GM19239 (cell line): ENCODE data around the gene CHL1.

ENCODE experiments used
- DNase-seq: peaks from one replicate; pipeline ENCODE4 v3.0.0; 2011; ENCODE audit warnings: low spot score; ENCODE audit not compliant: insufficient read length
- FAIRE-seq: peaks from 2 replicates; lab custom pipeline; 2011; peaks lifted over from hg19 to GRCh38; lab: Jason Lieb, UNC

CHL1 gene

DNA sequence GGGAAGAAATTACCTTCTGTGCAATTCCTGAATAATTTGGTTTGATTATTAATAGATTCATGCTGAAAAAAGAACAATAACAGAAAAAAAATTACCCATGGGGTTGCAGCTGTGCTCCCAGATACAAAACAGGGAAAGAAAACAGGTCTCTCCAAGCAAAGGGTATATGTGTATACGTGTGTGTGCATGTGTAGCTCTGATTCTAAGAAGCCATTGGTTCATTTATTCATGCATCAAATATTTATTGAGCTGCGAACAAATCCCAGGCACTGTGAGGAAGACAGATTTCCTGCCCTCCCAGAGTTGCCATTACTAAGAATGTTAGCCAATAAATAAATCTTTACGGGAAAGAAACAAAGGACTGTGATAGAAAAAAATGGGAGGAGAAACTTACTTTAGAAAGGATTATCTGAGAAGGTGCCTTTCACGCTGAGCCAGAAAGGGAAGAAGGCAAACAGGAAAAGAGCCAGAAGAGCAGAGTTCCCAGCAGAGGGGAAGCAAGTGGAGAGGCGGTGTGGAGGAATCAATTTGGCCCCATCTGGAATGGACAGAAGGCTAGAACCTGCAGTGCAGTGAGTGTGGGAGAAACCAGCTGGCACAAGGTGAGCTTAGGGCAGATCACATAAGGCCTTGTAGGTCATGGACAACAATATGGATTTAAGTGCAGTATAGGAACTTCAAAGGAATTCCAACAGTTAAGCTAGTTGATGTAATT, 20.7 kb downstream of the CHL1 start:
- FAIRE-seq (peak; percentile 63), DNase-seq (no peak)

DNA sequence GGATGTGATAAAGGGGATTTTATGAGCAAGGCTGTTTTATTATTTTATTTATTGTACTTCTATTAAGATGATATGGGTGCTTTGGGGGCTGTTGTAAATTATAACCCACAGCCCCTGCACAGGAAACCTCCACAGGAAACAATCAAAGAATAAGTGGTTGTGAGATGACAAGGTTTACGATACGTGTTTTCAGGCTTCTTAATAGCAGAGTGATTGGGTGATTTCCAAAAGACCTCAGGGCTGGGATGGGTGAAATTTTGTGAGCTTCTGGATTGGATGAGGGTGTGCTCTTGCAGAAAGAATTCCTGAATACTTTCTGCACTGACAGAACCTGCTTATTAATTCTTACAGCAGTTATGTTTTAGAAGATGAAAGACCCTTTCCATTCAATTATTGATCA, 21.4 kb downstream of the CHL1 start:
- no peak for FAIRE-seq

DNA sequence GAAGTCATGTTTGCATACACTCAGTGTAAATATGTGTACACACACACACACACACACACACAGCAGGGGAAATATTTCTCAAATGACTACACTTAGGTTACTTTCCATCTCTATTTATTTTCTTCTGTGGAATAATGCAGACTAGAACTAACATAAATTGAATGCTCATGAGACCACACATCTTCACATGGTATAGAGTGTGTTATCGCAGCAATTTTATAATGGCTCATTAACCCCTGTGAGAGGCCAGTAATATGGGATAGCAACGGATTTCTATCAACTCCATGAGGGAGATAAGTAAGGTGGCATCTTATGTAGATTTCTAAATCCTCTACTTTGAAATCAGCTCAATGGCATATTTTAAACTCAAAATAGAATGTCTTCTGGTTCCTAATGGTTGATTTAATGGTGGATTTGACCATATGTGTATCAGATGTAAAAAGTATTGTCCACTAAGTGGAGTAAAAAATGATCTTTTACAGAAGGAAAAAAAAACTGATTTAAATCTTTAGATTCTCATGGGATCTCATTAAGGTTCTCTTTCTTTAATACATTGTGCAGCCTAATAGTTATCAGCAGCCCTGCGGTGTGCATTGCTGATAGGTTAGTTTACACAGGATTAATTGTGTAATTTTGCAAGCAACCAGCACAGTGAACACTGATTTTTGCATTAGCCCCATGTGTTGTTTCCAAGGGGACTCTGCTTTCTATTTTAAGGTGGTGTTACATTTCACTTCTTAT, 32.0 kb downstream of the CHL1 start:
- DNase-seq (no peak), FAIRE-seq (peak; percentile 31)

More for the DNA sequence above, 21.4 kb downstream of the CHL1 start:
- no peak for DNase-seq

- no peak for FAIRE-seq
- DNase-seq, result no peak
Measured at GRCh38 chr3:229183-229661, 32.7 kb downstream of the CHL1 start.

DNA sequence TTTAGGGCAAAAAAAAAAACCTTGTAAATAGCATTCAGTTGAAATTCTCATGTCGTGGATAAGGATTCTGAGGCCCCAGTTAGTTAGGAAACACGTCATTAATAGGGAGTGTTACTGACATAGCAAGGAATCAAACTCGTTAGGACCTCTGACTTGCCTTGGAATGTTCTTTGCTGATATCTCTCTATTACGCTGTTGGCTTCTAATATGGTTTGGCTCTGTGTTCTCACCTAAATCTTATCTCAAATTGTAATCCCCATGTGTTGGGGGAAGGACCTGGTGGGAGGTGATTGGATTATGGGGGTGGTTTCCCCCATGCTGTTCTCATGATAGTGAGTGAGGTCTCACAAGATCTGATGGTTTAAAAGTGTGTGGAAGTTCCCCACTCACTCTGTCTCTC, 40.3 kb downstream of the CHL1 start:
- no peak for DNase-seq
- no peak for FAIRE-seq

DNA sequence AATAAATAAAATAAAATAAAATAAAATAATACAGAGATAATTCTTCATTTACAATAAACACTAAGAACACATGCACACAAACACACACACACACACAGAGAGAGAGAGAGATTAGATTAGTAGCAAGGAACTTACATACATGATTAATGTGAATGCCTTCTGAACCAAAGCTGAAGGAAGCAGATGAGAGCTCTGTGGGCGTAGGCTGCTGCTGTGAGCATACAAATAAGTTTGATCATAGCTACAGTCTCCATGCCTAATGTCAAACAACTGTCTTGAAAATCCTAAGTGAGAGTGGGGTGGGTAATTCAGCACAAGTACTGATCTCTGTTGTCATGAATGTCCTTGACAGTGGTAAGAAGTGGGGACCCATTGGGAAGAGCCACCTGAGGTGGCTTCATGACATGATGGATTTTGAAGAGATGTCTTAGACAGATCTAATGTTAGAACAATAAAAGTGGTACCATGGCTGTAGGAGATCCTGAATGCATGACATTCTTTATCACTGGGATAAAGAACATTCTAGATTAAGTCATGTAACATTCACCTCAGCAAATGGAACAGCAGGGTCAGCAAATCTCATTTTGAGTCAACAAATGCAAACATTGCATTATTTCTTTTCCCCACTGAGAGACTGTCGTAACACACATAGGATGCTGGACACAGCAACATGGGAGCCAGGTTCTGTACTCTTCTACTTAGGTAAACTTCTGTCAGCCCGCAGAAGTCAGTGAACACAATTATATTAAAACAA, 46.2 kb downstream of the CHL1 start:
- FAIRE-seq (peak; percentile 53), DNase-seq (no peak)

GRCh38 chr3:243356-243725, 46.8 kb downstream of the CHL1 start:
- no peak for FAIRE-seq
- no peak for DNase-seq

GRCh38 chr3:244041-244440, 47.5 kb downstream of the CHL1 start:
- no peak for FAIRE-seq
- no peak for DNase-seq

- peak; percentile 18 for FAIRE-seq
- DNase-seq, result no peak
Measured at GRCh38 chr3:247916-248315, 51.4 kb downstream of the CHL1 start.

DNA sequence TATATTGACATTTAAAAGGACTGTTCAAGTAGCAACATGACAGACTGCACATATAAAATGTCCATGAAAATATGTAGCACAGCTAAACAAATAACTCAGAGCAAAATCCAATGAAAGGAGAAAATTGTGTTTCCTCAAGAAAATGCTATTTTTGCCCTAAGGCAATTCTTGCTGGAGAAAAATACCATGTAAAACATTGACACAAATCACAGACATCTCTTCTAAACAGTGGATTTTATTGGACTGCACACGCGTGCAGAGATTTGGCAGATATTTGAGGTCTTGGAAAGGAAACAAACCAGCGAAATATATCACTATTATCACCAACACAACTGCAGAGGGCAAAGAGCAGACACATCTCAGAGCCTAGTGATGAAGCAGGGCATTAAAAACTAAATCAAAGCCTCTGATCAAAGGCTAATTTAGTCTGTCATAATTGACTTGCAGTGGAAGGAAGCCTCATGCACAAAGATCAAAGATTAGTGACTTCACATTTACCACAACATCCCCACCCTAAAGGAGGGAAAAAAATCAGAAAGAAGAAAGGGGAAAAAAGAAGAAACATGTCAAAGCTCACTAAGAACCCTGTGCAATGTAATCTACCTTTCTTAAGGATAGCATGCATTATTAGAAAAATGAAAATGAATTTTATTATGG, 52.4 kb downstream of the CHL1 start:
- DNase-seq (no peak), FAIRE-seq (no peak)

- FAIRE-seq (no peak), DNase-seq (no peak)
Measured at GRCh38 chr3:249587-250262, 53.2 kb downstream of the CHL1 start.

DNA sequence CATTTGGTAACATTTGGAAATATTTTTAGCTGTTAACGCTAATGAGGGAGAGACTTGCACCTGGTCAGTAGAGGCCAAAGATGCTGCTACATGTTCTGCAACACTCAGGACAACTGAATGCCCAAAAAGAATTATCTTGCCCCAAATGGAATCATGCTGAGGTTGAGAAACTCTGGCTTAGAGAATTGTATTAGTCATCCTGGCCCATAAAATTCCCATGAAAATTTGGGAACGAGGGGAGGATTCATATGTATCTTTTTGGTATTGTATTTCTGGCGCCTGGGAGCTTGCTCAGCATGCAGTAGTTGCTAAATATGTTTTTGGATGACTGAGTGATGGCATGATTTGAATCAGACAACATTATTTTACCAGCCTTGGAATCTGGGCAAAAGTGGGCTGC, 59.9 kb downstream of the CHL1 start:
- DNase-seq (no peak), FAIRE-seq (no peak)

GRCh38 chr3:257826-258225, 61.3 kb downstream of the CHL1 start:
- no peak for DNase-seq
- peak; percentile 14 for FAIRE-seq

- no peak for FAIRE-seq
Measured at GRCh38 chr3:260898-261297, 64.3 kb downstream of the CHL1 start.

DNA sequence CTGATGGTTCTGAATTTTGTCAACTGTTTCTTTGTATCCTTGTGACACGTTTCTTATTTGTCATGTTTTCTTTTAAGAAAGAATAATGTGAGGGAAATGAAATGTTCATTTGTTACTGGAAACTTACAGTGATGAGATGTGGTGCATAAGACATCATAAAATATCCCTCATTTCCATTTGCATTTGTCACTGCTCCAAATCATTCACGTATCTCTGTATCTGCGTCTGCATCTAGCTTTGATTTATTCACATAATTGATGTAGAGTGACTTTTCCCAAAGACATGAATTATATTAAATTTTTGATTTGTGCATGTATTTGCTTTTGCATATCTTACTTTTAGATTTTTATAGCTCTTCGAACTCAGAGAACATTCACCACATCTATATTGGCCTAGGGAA, 66.8 kb downstream of the CHL1 start:
- FAIRE-seq, result peak; percentile 23
- no peak for DNase-seq

More at GRCh38 chr3:260898-261297, 64.3 kb downstream of the CHL1 start:
- DNase-seq, result no peak

GRCh38 chr3:264394-265156, 68.0 kb downstream of the CHL1 start:
- FAIRE-seq, result no peak
- no peak for DNase-seq

DNA sequence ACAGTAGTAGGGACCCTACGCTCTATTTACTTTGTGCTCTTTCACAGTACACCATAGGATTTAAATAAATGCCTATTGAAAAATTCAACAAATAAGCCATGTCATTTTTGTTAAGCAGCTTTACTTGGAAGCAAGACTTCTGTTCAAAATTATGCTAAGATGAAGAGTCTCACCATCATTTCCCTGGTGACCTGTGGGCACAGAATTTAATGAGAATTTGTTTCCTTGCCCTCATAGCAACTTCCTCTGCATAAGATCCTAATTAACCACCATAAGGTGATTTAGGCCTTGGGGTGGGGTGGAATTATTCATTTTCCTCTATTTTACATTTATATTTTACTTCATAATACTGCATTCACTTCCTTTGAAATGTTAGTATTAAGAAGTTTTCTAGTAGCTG, 70.5 kb downstream of the CHL1 start:
- FAIRE-seq, result peak; percentile 28
- DNase-seq, result no peak

GRCh38 chr3:270688-271087, 74.1 kb downstream of the CHL1 start:
- DNase-seq, result no peak
- peak; percentile 90 for FAIRE-seq

DNA sequence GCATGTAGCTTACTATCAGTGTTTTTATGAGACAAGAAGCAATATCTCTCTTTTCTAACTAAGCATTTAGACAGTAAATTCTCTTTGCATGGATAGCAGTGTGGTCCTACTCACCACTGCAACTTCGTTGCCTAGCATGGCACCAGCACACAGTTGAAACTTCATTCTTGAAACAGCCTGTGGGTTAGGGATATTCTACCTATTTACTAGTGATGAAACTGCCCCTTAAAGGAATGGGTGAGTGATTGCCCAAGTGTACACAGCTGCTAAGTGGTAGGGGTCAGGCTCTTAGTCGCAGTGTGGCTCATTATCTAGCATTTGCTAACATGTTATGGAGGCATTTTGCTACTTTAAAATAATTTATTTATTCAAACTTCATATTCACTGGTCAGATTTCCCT, 78.4 kb downstream of the CHL1 start:
- FAIRE-seq, result peak; percentile 59
- no peak for DNase-seq
